GM19452 (cell line): ENCODE results near the gene UBALD1.

Source experiments
- ATAC-seq: cut with Tn5 transposase; IDR thresholded peaks from one replicate; pipeline ENCODE4 v1.9.1; 2021; ENCODE audit not compliant: unreplicated experiment

Gene UBALD1

GRCh38 chr16:4646773-4647643, 32.3 kb upstream of the UBALD1 start:
- ATAC-seq = no peak

GRCh38 chr16:4641895-4642294, 27.2 kb upstream of the UBALD1 start:
- no peak for ATAC-seq

- no peak for ATAC-seq
These were observed 26.6 kb upstream of the UBALD1 start for GRCh38 chr16:4641306-4641687.

- no peak for ATAC-seq
These were observed 26.1 kb upstream of the UBALD1 start for GRCh38 chr16:4640572-4641305.

GRCh38 chr16:4639899-4640509, 25.3 kb upstream of the UBALD1 start:
- ATAC-seq = no peak

GRCh38 chr16:4637501-4638166, 22.9 kb upstream of the UBALD1 start:
- no peak for ATAC-seq

GRCh38 chr16:4636196-4636595, 21.5 kb upstream of the UBALD1 start:
- no peak for ATAC-seq

GRCh38 chr16:4634768-4635167, 20.1 kb upstream of the UBALD1 start:
- ATAC-seq = no peak

GRCh38 chr16:4633910-4634635, 19.4 kb upstream of the UBALD1 start:
- no peak for ATAC-seq

- ATAC-seq = no peak
These were observed 16.8 kb upstream of the UBALD1 start for GRCh38 chr16:4631444-4631843.

- ATAC-seq = no peak
These were observed 13.6 kb upstream of the UBALD1 start for GRCh38 chr16:4628283-4628682.

GRCh38 chr16:4626396-4626795, 11.7 kb upstream of the UBALD1 start:
- no peak for ATAC-seq

GRCh38 chr16:4625560-4626159, 11.0 kb upstream of the UBALD1 start:
- ATAC-seq = no peak

GRCh38 chr16:4624827-4625559, 10.3 kb upstream of the UBALD1 start:
- peak; percentile 52 for ATAC-seq

GRCh38 chr16:4624015-4624826, 9.5 kb upstream of the UBALD1 start, which contains the start of gene MGRN1:
MGRN1 (plus strand) TSS chr16:4624826; CDS start chr16:4624961, 135 bp downstream.
- peak; percentile 68 for ATAC-seq

GRCh38 chr16:4623593-4623992, 8.9 kb upstream of the UBALD1 start:
- ATAC-seq = no peak

- no peak for ATAC-seq
These were observed 4.1 kb upstream of the UBALD1 start for GRCh38 chr16:4618645-4619418.

GRCh38 chr16:4617880-4618279, 3.2 kb upstream of the UBALD1 start:
- ATAC-seq = no peak
